GM10847 (cell line): Measurements from ENCODE around the gene KMT2E.

Source experiments
- POLR2A ChIP-seq: IDR thresholded peaks from 2 replicates; pipeline ENCODE4 v1.6.1; 2011; ENCODE audit not compliant: insufficient read length; ENCODE audit errors: extremely low read depth

KMT2E gene

DNA sequence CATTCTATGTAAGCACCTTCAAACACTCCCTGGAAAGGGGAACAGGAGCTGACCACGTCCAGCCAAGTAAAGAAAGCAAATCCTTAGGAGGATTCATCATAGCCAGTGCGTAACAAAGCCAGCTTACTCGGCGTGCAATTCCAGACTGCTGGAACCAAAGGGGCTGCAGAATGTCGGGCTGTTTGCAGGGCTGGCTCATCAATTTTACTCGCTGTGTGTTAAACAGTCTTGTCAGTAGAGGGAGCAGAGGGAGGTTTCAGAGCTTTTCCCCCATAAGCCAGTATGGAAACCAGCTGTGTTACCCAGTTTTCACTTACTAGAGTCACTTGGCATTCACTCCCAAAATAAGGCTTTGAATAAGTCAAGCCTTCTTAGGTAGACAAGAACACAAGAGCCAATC lies 127.1 kb downstream of the KMT2E start:
- no peak for TF ChIP-seq POLR2A

DNA sequence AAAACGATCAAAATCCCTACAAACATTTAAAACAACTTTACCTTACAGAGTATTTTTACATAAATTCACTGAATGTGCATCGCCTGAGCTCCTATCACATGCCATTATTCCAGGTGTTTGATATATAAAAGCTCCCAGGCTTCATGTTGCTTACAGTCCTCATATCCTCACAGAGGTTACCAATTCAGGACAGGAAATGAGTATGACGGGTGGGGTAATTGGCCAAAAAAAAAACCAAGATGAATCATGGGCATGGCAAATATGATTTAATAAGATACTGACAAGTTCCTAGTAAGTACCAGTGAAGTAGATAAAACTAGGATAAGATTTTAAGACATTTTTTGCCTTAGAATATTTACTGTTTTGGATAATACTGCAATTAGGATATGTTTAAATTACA lies 135.8 kb downstream of the KMT2E start:
- no peak for TF ChIP-seq POLR2A

DNA sequence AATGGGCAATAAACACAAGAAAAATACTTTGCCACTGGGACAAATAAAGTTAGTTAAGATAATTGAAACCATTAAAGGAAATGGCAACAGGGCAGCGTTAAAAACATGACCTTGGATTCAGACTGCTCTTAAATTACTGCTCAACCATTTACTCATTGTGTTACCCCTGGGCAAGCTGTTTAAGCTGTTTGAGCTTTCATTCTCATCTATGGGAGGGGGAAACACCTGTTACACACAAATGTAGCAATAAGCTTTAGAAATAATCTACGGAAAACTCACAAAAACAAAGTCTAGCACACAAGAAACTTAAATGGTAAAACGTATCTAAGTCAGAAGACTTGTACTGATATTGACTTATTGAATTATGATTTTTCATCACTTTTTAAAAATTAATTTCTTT lies 137.1 kb downstream of the KMT2E start:
- TF ChIP-seq POLR2A = no peak

DNA sequence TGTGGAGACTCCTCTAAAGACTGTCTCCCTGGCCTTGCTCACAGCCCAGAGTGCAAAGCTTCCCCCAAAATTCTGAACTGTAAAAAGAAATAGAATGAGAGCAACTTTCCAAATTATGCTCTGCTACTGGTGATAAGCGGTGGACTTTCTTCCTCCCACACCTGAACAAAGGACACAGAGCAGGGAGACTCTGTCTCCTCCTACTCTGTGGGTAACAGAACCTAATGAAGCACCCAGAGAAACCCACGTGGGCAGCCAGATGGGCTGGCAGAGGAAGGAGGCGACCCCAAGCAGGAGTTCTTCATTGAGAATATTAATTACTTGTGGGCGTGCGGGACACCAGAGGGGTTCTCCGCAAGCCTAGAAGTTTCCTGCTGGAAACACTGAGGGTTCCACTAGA lies 139.5 kb downstream of the KMT2E start:
- TF ChIP-seq POLR2A = no peak

DNA sequence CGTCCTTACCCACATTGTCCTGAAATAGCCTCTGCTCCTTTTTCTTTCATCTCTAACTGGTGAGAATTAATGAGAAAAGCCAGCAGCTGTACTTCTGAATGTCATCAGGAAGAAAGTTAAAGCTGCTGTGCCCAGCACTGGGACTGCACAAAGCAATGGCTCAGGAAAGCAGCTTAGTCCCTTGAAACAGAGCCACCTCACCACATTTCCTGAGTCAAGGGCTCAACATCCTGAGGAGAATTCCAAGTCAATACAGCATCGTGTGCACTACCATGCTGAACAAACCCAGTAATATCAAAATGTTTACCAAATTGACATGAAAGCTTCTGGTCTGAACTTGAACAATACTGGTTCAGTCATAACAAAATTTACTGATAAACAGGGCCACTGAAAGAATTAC lies 140.1 kb downstream of the KMT2E start:
- TF ChIP-seq POLR2A = no peak

DNA sequence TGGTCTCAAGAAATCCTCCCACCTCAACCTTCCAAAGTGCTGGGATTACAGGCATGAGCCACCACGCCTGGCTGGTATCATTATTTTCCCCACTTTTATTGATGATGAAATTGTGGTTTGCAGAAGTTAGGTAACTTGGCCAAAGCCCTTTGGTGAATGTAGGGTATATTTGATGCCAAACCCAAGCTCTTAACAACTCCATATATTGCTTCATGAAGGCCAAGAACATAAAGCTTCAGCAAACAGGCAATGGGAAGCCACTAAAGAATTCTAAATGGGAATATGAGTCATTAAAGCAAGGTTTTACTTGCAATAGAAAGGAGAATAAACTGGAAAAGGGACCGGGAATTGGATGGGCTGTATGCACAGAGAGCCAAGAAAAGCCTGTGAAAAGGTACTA lies 142.7 kb downstream of the KMT2E start:
- TF ChIP-seq POLR2A = no peak

DNA sequence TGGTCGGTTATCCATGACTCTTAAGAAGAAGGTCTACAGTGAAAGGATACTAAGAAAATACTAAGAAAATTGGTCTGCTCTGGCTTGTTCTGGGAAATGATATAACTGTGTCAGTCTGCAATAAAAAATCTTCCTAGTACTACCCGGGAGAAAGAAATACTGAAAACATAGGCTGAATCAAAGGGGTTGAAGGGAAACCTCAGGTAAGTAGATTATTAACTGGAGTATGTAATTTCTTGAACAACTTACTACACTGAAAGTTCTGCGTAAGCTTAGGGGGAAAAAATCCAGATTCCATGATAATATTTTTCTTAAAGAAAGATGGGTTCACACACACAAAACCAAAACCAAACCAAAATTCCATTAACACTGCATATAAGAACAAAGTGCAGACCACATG lies 143.3 kb downstream of the KMT2E start:
- TF ChIP-seq POLR2A = no peak

DNA sequence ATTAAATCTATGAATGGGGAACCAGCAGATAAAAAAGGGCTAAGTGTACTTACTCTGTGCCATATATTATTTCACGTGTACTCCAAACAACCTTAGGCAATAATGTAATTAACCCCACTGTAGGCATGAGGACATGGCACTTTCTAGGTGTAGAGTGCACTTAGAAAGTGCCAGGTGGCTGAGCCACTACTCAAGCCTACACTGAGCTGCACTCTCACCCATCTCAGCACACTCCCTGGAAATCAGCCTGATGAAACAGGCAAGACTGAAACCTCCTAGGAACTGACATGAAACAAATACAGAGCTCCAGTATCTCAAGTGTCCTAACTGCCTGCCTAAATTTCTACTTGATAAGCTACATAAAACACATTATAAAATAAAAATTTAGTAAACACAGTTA lies 147.4 kb downstream of the KMT2E start:
- no peak for TF ChIP-seq POLR2A
